WTC11 (cell line): ENCODE data around the gene TMEM63C. TPM values are rescaled to one million over a fixed set of nuclear protein-coding genes. Genes with fewer than 3 reads are reported as not detected.

Source experiments
- ATAC-seq: fragments of 200-7000 bp; cut with Tn5 transposase; 2 replicates; pipeline ENCODE4 v1.10.0; 2021; ENCODE audit warnings: mild to moderate bottlenecking, moderate library complexity
- CTCF ChIA-PET: fragments of 300-600 bp; sonication (Branson Sonifier 250); formaldehyde crosslinking; loops from one replicate; lab custom pipeline; 2021; ENCODE audit warnings: antibody characterized with exemption; lab: Charles Lee
- POLR2A ChIA-PET: fragments of 350-600 bp; sonication (Branson Sonifier 250); formaldehyde crosslinking; loops from one replicate; lab custom pipeline; 2021; ENCODE audit warnings: antibody characterized with exemption; lab: Charles Lee
- DNase-seq: peaks from one replicate; pipeline ENCODE4 v3.0.0; 2021; ENCODE audit warnings: low spot score
- H3K27ac Mint-ChIP-seq: 2 replicates; pipeline ENCODE4 v1.8.0; 2021; ENCODE audit warnings: mixed read lengths
- H3K27me3 Mint-ChIP-seq: 2 replicates; pipeline ENCODE4 v1.8.0; 2021; ENCODE audit warnings: low read depth, mild to moderate bottlenecking, moderate library complexity, mixed read lengths
- H3K36me3 Mint-ChIP-seq: 2 replicates; pipeline ENCODE4 v1.8.0; 2021; ENCODE audit warnings: mixed read lengths
- H3K4me1 Mint-ChIP-seq: 2 replicates; pipeline ENCODE4 v1.8.0; 2022; ENCODE audit warnings: mixed read lengths
- H3K4me3 Mint-ChIP-seq: 2 replicates; pipeline ENCODE4 v1.8.0; 2021; ENCODE audit warnings: mild to moderate bottlenecking, moderate library complexity, mixed read lengths
- H3K9me3 Mint-ChIP-seq: 2 replicates; pipeline ENCODE4 v1.8.0; 2021; ENCODE audit warnings: mixed read lengths
- EMX1 ChIP-seq: fragments of 250-450 bp; sonication (Bioruptor Pico); IDR thresholded peaks from 2 replicates; pipeline ENCODE4 v1.8.0; 2021; ENCODE audit warnings: mild to moderate bottlenecking
- ETV6 ChIP-seq: sonication (generic); formaldehyde crosslinking; IDR thresholded peaks from 2 replicates; pipeline ENCODE4 v1.8.1; 2022; ENCODE audit warnings: mild to moderate bottlenecking, missing genetic modification reagents
- GABPB1 ChIP-seq: sonication (generic); formaldehyde crosslinking; IDR thresholded peaks from 2 replicates; pipeline ENCODE4 v1.8.1; 2023; ENCODE audit warnings: mild to moderate bottlenecking, missing genetic modification reagents
- GRHL2 ChIP-seq: fragments of 250-450 bp; sonication (Bioruptor Pico); IDR thresholded peaks from 2 replicates; pipeline ENCODE4 v1.8.0; 2022; ENCODE audit warnings: mild to moderate bottlenecking, moderate library complexity; ENCODE audit not compliant: insufficient replicate concordance, severe bottlenecking
- GTF2I ChIP-seq: fragments of 250-450 bp; sonication (Bioruptor Pico); conservative IDR thresholded peaks from 2 replicates; pipeline ENCODE4 v1.4.0; 2021; ENCODE audit warnings: mild to moderate bottlenecking
- KAT7 ChIP-seq: sonication (generic); formaldehyde crosslinking; IDR thresholded peaks from 2 replicates; pipeline ENCODE4 v1.8.1; 2023; ENCODE audit warnings: missing genetic modification reagents, mild to moderate bottlenecking, borderline replicate concordance
- NFE2L1 ChIP-seq: sonication (generic); formaldehyde crosslinking; IDR thresholded peaks from 2 replicates; pipeline ENCODE4 v1.8.1; 2023; ENCODE audit warnings: missing genetic modification reagents
- NFYB ChIP-seq: sonication (generic); formaldehyde crosslinking; conservative IDR thresholded peaks from 2 replicates; pipeline ENCODE4 v1.8.0; 2022; ENCODE audit warnings: low read depth, missing genetic modification reagents
- NR3C1 ChIP-seq: sonication (generic); formaldehyde crosslinking; conservative IDR thresholded peaks from 2 replicates; pipeline ENCODE4 v1.8.1; 2023; ENCODE audit warnings: low read depth, mild to moderate bottlenecking, missing genetic modification reagents
- ZNF232 ChIP-seq: sonication (generic); formaldehyde crosslinking; IDR thresholded peaks from 2 replicates; pipeline ENCODE4 v1.8.0; 2022; ENCODE audit warnings: mild to moderate bottlenecking, missing genetic modification reagents
- ZNF317 ChIP-seq: sonication (generic); formaldehyde crosslinking; IDR thresholded peaks from 2 replicates; pipeline ENCODE4 v1.8.1; 2023; ENCODE audit warnings: low read depth, mild to moderate bottlenecking, moderate library complexity, missing genetic modification reagents, borderline replicate concordance
- ZNF396 ChIP-seq: fragments of 250-450 bp; sonication (Bioruptor Pico); IDR thresholded peaks from 2 replicates; pipeline ENCODE4 v1.8.0; 2021; ENCODE audit warnings: mild to moderate bottlenecking, moderate library complexity, borderline replicate concordance
- total RNA-seq: library from RNA; stranded (reverse); gene quantifications from 3 replicates; pipeline ENCODE4 v1.2.3, GENCODE V29; 2021
- TF ChIP-seq, protein P1 (sequence below): sonication (generic); formaldehyde crosslinking; IDR thresholded peaks from 2 replicates; pipeline ENCODE4 v1.8.1; 2023; ENCODE audit warnings: mild to moderate bottlenecking, missing genetic modification reagents, moderate library complexity
- TF ChIP-seq, protein P2 (sequence below): sonication (generic); formaldehyde crosslinking; IDR thresholded peaks from 2 replicates; pipeline ENCODE4 v1.8.0; 2023; ENCODE audit warnings: missing genetic modification reagents
- TF ChIP-seq, protein P3 (sequence below): sonication (generic); formaldehyde crosslinking; IDR thresholded peaks from 2 replicates; pipeline ENCODE4 v1.8.0; 2022; ENCODE audit warnings: mild to moderate bottlenecking, missing genetic modification reagents
- TF ChIP-seq, protein P4 (sequence below): sonication (generic); formaldehyde crosslinking; IDR thresholded peaks from 2 replicates; pipeline ENCODE4 v1.8.1; 2023; ENCODE audit warnings: mild to moderate bottlenecking, missing genetic modification reagents, moderate library complexity
- TF ChIP-seq, protein P5 (sequence below): sonication (generic); formaldehyde crosslinking; IDR thresholded peaks from 2 replicates; pipeline ENCODE4 v1.8.0; 2022; ENCODE audit warnings: mild to moderate bottlenecking, missing genetic modification reagents

Gene TMEM63C
- total RNA-seq, 1 experiment from 2014 or later: 8.8 TPM

DNA sequence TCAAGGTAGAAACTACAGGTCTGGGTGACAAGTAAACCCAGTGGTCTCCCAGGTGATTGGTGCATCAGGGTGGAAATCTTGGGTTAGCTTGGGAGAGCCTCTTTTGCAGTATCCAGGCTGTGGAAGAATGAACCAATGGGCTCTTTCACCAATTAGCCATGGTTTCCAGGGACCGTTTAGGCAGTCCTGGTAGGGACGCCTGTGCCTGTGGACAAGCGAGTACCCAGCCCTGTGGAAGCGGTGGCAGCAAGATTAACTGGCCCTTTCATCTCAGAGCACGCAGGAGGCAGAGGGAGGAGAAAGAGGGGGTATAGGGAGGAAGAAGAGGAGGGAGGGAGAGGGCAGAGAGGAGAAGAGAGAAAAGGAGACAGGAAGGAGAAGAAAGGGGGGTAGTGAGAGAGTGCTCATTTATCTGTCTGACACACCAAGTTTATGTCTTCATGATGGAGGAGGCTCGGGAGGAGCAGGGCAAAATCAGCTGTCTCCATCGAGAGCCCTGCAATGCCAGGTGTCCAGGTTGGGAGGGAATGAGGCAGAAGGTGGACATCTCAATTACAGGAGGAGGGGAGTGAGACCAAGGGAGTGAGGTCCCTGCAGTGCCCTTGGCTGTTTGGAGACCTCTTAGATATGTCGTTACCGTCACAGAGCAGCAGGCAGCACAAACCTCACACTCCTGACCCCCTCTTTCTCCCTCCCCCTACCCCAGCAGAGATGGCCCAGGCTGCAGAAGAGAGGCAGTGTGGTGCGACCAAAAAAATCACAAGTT is 35.4 kb upstream of the TMEM63C start:
- 0 out of 2 replicates have a peak overlapping the region, but pooled peaks have one; percentile 10 for H3K4me3 Mint-ChIP-seq
- no peak overlapping the region for H3K27ac Mint-ChIP-seq
- DNase-seq: no peak
- peaks cover 61% of the 10 kb centered on the region for H3K4me1 Mint-ChIP-seq
- H3K27me3 Mint-ChIP-seq: no peaks in the 10 kb centered on the region
- CTCF ChIA-PET: interaction anchor here (0.7 to 8.3 kb wide), 3 partner anchors 8 to 170 kb away, joined by 3 to 147 read pairs (median 43); no protein-coding TSS in a partner anchor
- POLR2A ChIA-PET: no interaction called here
- ATAC-seq: no peak
- no peaks in the 10 kb centered on the region for H3K9me3 Mint-ChIP-seq
- no peaks in the 10 kb centered on the region for H3K36me3 Mint-ChIP-seq
- no peak for TF ChIP-seq ZNF232 (CRISPR knock-in tag)
- TF ChIP-seq ZNF396 (CRISPR knock-in tag): no peak
- no peak for TF ChIP-seq GABPB1 (CRISPR knock-in tag)
- TF ChIP-seq, protein P1, sequence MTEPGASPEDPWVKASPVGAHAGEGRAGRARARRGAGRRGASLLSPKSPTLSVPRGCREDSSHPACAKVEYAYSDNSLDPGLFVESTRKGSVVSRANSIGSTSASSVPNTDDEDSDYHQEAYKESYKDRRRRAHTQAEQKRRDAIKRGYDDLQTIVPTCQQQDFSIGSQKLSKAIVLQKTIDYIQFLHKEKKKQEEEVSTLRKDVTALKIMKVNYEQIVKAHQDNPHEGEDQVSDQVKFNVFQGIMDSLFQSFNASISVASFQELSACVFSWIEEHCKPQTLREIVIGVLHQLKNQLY (CRISPR knock-in tag): no peak
- TF ChIP-seq KAT7 (CRISPR knock-in tag): no peak
- no peak for TF ChIP-seq ZNF317 (CRISPR knock-in tag)
- TF ChIP-seq, protein P2, sequence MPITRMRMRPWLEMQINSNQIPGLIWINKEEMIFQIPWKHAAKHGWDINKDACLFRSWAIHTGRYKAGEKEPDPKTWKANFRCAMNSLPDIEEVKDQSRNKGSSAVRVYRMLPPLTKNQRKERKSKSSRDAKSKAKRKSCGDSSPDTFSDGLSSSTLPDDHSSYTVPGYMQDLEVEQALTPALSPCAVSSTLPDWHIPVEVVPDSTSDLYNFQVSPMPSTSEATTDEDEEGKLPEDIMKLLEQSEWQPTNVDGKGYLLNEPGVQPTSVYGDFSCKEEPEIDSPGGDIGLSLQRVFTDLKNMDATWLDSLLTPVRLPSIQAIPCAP: no peak
- no peak for TF ChIP-seq ETV6
- no peak for TF ChIP-seq EMX1 (CRISPR knock-in tag)
- TF ChIP-seq NR3C1 (CRISPR knock-in tag): no peak
- TF ChIP-seq, protein P3, sequence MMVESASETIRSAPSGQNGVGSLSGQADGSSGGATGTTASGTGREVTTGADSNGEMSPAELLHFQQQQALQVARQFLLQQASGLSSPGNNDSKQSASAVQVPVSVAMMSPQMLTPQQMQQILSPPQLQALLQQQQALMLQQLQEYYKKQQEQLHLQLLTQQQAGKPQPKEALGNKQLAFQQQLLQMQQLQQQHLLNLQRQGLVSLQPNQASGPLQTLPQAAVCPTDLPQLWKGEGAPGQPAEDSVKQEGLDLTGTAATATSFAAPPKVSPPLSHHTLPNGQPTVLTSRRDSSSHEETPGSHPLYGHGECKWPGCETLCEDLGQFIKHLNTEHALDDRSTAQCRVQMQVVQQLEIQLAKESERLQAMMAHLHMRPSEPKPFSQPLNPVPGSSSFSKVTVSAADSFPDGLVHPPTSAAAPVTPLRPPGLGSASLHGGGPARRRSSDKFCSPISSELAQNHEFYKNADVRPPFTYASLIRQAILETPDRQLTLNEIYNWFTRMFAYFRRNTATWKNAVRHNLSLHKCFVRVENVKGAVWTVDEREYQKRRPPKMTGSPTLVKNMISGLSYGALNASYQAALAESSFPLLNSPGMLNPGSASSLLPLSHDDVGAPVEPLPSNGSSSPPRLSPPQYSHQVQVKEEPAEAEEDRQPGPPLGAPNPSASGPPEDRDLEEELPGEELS (CRISPR knock-in tag): no peak

DNA sequence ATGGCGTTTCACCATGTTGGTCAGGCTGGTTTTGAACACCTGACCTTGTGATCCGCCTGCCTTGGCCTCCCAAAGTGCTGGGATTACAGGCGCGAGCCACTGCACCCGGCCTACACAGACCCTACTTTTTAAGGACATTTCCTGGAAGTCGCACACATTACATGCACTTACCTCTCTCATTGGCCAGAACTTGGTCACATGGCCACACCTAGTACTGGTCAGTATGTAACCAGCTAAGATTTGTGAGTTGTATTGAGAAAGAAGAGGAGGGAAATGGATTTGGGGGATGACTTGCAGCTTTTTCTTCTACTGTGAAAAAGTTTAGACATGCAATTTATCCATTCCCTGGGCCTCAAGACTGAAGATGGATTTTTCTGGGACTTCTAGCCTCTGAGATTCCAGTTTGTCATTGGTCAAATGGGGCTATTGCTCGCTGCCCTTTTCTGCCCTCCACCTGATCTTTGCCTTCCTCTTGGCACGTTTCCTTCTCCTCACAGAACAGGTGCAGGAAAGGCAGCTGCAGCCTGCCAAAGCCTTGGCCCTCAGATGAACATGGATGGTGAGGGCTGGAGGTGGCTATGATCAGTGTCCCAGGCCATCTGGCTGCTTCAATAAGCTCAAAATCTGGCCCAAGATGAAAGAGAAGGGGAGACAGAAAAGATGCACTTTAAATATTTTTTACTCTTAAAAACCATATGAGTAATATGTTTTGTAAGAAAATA is 32.9 kb upstream of the TMEM63C start:
- ChIA-PET CTCF (interaction anchor here (1.0 to 2.6 kb wide), 6 partner anchors 9 to 167 kb away, joined by 3 to 12 read pairs (median 6); partner anchors contain the start of gene TMEM63C), POLR2A (no interaction called here)
- Mint-ChIP-seq H3K4me1 (peaks cover 55% of the 10 kb centered on the region), H3K27ac (peak overlapping the region; percentile 91), H3K27me3 (no peaks in the 10 kb centered on the region), H3K36me3 (no peaks in the 10 kb centered on the region), H3K9me3 (peaks cover under 1% of the 10 kb centered on the region), H3K4me3 (no peak overlapping the region)
- no peak for DNase-seq
- ATAC-seq: peak; percentile 44
- TF ChIP-seq NFYB (peak; percentile 66), GRHL2 (CRISPR knock-in tag) (no peak), NR3C1 (CRISPR knock-in tag) (no peak), NFE2L1 (no peak), GTF2I (no peak), ZNF232 (CRISPR knock-in tag) (no peak)
- TF ChIP-seq, protein P4, sequence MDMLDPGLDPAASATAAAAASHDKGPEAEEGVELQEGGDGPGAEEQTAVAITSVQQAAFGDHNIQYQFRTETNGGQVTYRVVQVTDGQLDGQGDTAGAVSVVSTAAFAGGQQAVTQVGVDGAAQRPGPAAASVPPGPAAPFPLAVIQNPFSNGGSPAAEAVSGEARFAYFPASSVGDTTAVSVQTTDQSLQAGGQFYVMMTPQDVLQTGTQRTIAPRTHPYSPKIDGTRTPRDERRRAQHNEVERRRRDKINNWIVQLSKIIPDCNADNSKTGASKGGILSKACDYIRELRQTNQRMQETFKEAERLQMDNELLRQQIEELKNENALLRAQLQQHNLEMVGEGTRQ (CRISPR knock-in tag): peak; percentile 91
- TF ChIP-seq, protein P5, sequence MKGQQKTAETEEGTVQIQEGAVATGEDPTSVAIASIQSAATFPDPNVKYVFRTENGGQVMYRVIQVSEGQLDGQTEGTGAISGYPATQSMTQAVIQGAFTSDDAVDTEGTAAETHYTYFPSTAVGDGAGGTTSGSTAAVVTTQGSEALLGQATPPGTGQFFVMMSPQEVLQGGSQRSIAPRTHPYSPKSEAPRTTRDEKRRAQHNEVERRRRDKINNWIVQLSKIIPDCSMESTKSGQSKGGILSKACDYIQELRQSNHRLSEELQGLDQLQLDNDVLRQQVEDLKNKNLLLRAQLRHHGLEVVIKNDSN: peak; percentile 87
- TF ChIP-seq, all 79 proteins: peak for 3
